Neural progenitor cell (in vitro differentiated cells): ENCODE data around the gene SARDH.

ENCODE experiments used
- EZH2 ChIP-seq: fragments of 200-600 bp; sonication (generic); IDR thresholded peaks from 2 replicates; pipeline ENCODE4 v1.6.1; 2017; ENCODE audit warnings: antibody characterized with exemption, mild to moderate bottlenecking, moderate library complexity
- EZH2phosphoT487 ChIP-seq: fragments of 200-600 bp; sonication (generic); IDR thresholded peaks from 2 replicates; pipeline ENCODE4 v1.6.1; 2017; ENCODE audit warnings: antibody characterized with exemption
- TF ChIP-seq, protein P1 (sequence below): fragments of 200-600 bp; sonication (generic); IDR thresholded peaks from 2 replicates; pipeline ENCODE4 v1.5.1; 2017; ENCODE audit warnings: antibody characterized with exemption, mild to moderate bottlenecking

- TF ChIP-seq EZH2, result no peak
- TF ChIP-seq, protein P1, sequence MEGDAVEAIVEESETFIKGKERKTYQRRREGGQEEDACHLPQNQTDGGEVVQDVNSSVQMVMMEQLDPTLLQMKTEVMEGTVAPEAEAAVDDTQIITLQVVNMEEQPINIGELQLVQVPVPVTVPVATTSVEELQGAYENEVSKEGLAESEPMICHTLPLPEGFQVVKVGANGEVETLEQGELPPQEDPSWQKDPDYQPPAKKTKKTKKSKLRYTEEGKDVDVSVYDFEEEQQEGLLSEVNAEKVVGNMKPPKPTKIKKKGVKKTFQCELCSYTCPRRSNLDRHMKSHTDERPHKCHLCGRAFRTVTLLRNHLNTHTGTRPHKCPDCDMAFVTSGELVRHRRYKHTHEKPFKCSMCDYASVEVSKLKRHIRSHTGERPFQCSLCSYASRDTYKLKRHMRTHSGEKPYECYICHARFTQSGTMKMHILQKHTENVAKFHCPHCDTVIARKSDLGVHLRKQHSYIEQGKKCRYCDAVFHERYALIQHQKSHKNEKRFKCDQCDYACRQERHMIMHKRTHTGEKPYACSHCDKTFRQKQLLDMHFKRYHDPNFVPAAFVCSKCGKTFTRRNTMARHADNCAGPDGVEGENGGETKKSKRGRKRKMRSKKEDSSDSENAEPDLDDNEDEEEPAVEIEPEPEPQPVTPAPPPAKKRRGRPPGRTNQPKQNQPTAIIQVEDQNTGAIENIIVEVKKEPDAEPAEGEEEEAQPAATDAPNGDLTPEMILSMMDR, result no peak
- no peak for TF ChIP-seq EZH2phosphoT487
These were observed 110.8 kb downstream of the SARDH start for GRCh38 chr9:133627341-133627740.
